GM19397 (cell line): ENCODE measurements around the gene RABGGTA.

Experiments
- ATAC-seq: cut with Tn5 transposase; IDR thresholded peaks from one replicate; pipeline ENCODE4 v1.9.1; 2021; ENCODE audit warnings: mild to moderate bottlenecking, moderate library complexity; ENCODE audit not compliant: unreplicated experiment

The RABGGTA gene

GRCh38 chr14:24280797-24281460 is 9.5 kb upstream of the RABGGTA start:
- ATAC-seq: no peak

- ATAC-seq: peak; percentile 64
These were observed 8.1 kb upstream of the RABGGTA start for GRCh38 chr14:24279301-24280186.

GRCh38 chr14:24278424-24278823 is 7.0 kb upstream of the RABGGTA start:
- ATAC-seq: no peak

GRCh38 chr14:24277606-24278321 is 6.4 kb upstream of the RABGGTA start:
- no peak for ATAC-seq

GRCh38 chr14:24277071-24277470 is 5.7 kb upstream of the RABGGTA start:
- no peak for ATAC-seq

GRCh38 chr14:24274101-24274543 is 2.7 kb upstream of the RABGGTA start:
- ATAC-seq: peak; percentile 27

GRCh38 chr14:24273422-24273998 is 2.1 kb upstream of the RABGGTA start:
- ATAC-seq: no peak

- ATAC-seq: no peak
These were observed 1.1 kb upstream of the RABGGTA start for GRCh38 chr14:24272467-24272866.

GRCh38 chr14:24271834-24272263 is 452 bp upstream of the RABGGTA start:
- no peak for ATAC-seq

- ATAC-seq: no peak
These were observed 762 bp downstream of the RABGGTA start for GRCh38 chr14:24270537-24271133.

GRCh38 chr14:24269910-24270536 is 1.4 kb downstream of the RABGGTA start:
- ATAC-seq: no peak

- ATAC-seq: no peak
These were observed 2.0 kb downstream of the RABGGTA start for GRCh38 chr14:24269368-24269767.

GRCh38 chr14:24268225-24268624 is 3.2 kb downstream of the RABGGTA start:
- no peak for ATAC-seq

GRCh38 chr14:24267516-24267915 is 3.9 kb downstream of the RABGGTA start:
- ATAC-seq: no peak

GRCh38 chr14:24266344-24267244 is 4.8 kb downstream of the RABGGTA start:
- ATAC-seq: no peak

GRCh38 chr14:24264298-24264697 is 7.1 kb downstream of the RABGGTA start:
- ATAC-seq: no peak

GRCh38 chr14:24263848-24264247 is 7.5 kb downstream of the RABGGTA start:
- ATAC-seq: no peak

- no peak for ATAC-seq
These were observed 8.3 kb downstream of the RABGGTA start, which contains the start of gene TGM1 for GRCh38 chr14:24262821-24263733. Gene TGM1 (minus strand): TSS chr14:24263177. CDS start chr14:24262352, 825 bp downstream.
